Measurements from ENCODE around the gene CCSER1. TPM values are rescaled to one million over a fixed set of nuclear protein-coding genes. Genes with fewer than 3 reads are reported as not detected.

The CCSER1 gene
- total RNA-seq, 1 donor from 2014 or later, result 11.9 TPM

GRCh38 chr4:91427171-91427570, 1300.0 kb downstream of the CCSER1 start:
- no peak overlapping the region for H3K27ac Mint-ChIP-seq (ENCODE audit: unreplicated experiment)
- H3K4me1 Mint-ChIP-seq, result no peaks in the 10 kb centered on the region
- no peak for TF ChIP-seq CTCF (conservative IDR thresholded peaks at IDR 0.05)

GRCh38 chr4:91434631-91435030, 1307.4 kb downstream of the CCSER1 start:
- Mint-ChIP-seq H3K9me3 (no peaks in the 10 kb centered on the region), H3K4me3 (no peak overlapping the region), H3K36me3 (ENCODE audit: low read depth) (no peaks in the 10 kb centered on the region), H3K27ac (ENCODE audit: unreplicated experiment) (no peak overlapping the region), H3K27me3 (ENCODE audit: low read depth) (no peaks in the 10 kb centered on the region), H3K4me1 (no peaks in the 10 kb centered on the region)
- TF ChIP-seq CTCF (conservative IDR thresholded peaks at IDR 0.05), result no peak
- no peak for DNase-seq (ENCODE audit: low read depth, low spot score)

More at GRCh38 chr4:91427171-91427570, 1300.0 kb downstream of the CCSER1 start:
- no peak overlapping the region for H3K4me3 Mint-ChIP-seq
- DNase-seq (ENCODE audit: low read depth, low spot score), result no peak
- no peaks in the 10 kb centered on the region for H3K27me3 Mint-ChIP-seq (ENCODE audit: low read depth)
- no peaks in the 10 kb centered on the region for H3K36me3 Mint-ChIP-seq (ENCODE audit: low read depth)
- no peaks in the 10 kb centered on the region for H3K9me3 Mint-ChIP-seq

DNA sequence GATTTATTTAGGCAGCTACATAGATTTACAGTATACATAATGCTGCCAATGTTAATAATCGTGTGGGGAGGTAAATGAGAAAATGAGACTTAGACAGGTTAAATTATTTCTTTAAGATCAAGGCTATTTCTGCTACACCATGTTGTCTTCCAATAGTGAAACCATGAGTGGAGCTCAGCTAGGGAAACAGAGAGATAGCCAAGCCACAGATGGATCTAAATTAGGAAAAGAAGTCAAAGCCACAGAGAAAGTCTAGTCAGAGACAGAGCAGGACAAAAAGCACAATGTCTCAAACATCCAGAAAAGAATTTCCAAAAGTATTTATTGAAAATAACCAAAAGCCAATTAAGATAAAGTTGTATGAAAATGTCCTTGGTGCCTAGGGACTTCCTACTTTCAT, 1309.4 kb downstream of the CCSER1 start:
- Mint-ChIP-seq H3K9me3 (no peaks in the 10 kb centered on the region), H3K4me1 (no peaks in the 10 kb centered on the region), H3K27me3 (ENCODE audit: low read depth) (no peaks in the 10 kb centered on the region), H3K4me3 (no peak overlapping the region), H3K36me3 (ENCODE audit: low read depth) (no peaks in the 10 kb centered on the region), H3K27ac (ENCODE audit: unreplicated experiment) (no peak overlapping the region)
- no peak for TF ChIP-seq CTCF (conservative IDR thresholded peaks at IDR 0.05)
- no peak for DNase-seq (ENCODE audit: low read depth, low spot score)

GRCh38 chr4:91447168-91447567, 1320.0 kb downstream of the CCSER1 start:
- Mint-ChIP-seq H3K9me3 (no peaks in the 10 kb centered on the region), H3K27ac (ENCODE audit: unreplicated experiment) (no peak overlapping the region), H3K4me1 (peaks cover 7% of the 10 kb centered on the region), H3K36me3 (ENCODE audit: low read depth) (no peaks in the 10 kb centered on the region), H3K4me3 (no peak overlapping the region), H3K27me3 (ENCODE audit: low read depth) (no peaks in the 10 kb centered on the region)
- DNase-seq (ENCODE audit: low read depth, low spot score), result no peak
- TF ChIP-seq CTCF (conservative IDR thresholded peaks at IDR 0.05), result no peak

DNA sequence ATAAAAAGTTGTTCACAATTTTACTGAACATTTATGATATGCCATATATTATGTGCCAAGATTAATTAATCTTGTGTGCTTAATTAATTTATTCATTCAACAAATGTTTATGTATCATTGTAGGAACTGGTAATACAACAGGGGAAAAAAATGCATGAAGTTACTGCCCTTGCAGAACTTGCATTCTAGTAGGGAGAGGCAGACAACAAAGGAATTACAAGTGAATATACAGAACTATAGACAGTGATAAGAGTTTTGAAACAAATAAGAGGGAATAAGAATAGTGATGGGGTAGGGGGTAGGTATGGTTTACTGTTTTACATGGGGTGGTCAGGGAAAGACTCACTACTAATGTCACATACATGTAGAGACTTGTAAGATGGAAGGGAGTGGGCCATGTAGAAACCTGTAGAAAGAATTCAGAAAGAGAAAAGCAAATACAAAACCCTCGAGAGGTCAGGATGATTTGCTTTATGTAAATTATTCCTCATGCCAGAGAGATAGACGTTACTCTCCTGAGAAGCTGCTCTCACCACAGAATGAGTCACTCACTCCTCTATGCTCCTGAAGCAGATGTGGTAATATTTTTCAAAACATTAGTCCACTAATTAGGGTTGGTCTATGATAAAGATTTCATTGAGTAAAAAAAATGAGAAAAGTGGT, 1321.6 kb downstream of the CCSER1 start:
- peaks cover 7% of the 10 kb centered on the region for H3K4me1 Mint-ChIP-seq
- TF ChIP-seq CTCF (conservative IDR thresholded peaks at IDR 0.05), result no peak
- no peak for DNase-seq (ENCODE audit: low read depth, low spot score)
- H3K27me3 Mint-ChIP-seq (ENCODE audit: low read depth), result no peaks in the 10 kb centered on the region
- no peaks in the 10 kb centered on the region for H3K36me3 Mint-ChIP-seq (ENCODE audit: low read depth)
- H3K9me3 Mint-ChIP-seq, result no peaks in the 10 kb centered on the region
- H3K27ac Mint-ChIP-seq (ENCODE audit: unreplicated experiment), result no peak overlapping the region
- no peak overlapping the region for H3K4me3 Mint-ChIP-seq
